ENCODE measurements around the gene C9orf153.

DNA sequence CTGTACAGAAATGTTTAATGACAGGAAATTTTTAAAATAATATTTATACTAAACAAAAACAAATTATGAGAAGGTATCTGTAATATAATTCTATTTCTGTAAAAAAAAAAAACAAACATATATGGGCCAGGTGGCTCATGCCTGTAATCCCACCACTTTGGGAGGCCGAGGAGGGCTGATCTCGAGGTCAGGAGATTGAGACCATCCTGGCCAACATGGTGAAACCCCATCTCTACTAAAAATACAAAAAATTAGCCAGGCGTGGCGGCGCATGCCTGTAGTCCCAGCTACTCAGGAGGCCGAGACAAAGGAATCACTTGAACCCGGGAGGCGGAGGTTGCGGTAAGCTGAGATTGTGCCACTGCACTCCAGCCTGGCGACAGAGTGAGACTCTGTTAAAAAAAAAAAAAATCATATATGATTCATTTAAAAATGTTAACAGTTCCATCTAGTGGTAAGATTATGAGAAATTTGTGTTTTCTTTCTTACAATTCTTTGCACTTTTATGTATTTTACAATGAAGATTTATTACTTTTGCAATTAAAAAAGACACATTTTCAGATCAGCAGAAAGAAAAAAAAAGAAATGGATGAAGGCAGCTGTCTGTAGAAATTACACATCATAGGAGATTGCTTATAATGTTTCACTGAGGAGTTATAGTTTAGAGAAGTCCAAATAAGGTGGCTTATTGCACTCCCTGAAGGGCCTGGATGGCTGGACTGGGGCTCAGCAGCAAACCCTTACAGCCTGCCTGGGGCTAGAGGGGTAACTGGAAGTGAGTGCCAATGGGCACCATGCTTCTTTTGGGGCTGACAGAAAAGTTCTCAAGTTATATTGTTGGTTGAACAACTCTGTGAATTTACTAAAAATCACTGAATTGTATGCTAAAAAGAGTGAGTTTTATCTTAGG, 20.3 kb downstream of the C9orf153 start:
- TF ChIP-seq POLR2A (IDR thresholded peaks at IDR 0.05) (no peak), EP300 (IDR thresholded peaks at IDR 0.05) (no peak)
- TF ChIP-seq, protein P1, sequence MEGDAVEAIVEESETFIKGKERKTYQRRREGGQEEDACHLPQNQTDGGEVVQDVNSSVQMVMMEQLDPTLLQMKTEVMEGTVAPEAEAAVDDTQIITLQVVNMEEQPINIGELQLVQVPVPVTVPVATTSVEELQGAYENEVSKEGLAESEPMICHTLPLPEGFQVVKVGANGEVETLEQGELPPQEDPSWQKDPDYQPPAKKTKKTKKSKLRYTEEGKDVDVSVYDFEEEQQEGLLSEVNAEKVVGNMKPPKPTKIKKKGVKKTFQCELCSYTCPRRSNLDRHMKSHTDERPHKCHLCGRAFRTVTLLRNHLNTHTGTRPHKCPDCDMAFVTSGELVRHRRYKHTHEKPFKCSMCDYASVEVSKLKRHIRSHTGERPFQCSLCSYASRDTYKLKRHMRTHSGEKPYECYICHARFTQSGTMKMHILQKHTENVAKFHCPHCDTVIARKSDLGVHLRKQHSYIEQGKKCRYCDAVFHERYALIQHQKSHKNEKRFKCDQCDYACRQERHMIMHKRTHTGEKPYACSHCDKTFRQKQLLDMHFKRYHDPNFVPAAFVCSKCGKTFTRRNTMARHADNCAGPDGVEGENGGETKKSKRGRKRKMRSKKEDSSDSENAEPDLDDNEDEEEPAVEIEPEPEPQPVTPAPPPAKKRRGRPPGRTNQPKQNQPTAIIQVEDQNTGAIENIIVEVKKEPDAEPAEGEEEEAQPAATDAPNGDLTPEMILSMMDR (IDR thresholded peaks at IDR 0.05) = no peak

All from tibial nerve (tissue), 4 donors.